HG02623 (cell line): ENCODE data around the gene XG.

Source experiments
- ATAC-seq: cut with Tn5 transposase; IDR thresholded peaks from one replicate; pipeline ENCODE4 v1.9.1; 2021; ENCODE audit warnings: moderate library complexity; ENCODE audit not compliant: unreplicated experiment

XG gene

GRCh38 chrX:2862404-2862803, 110.6 kb downstream of the XG start:
- ATAC-seq: no peak

DNA sequence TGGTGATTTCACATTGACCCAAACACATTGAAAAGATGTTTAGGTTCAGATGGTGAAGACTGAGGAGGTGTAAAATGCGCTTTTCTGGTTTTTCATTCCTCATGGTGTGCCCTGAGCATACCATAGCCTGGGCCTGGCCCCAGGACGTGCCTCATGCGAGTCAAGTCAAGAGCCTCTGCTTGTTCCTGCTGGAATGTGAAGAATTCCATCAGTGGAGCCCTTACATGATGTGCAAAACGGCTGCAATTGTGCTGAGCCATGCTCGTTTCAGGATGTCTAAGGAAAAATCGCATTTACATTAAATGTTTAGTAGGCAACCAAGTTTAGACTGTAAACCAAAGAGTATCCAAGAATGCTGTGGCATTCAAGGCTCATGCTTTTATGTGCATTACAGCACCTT, 111.8 kb downstream of the XG start:
- no peak for ATAC-seq
